ENCODE results near the gene PPFIBP1. TPM values are rescaled to one million over a fixed set of nuclear protein-coding genes. Genes with fewer than 3 reads are reported as not detected.

The PPFIBP1 gene
- total RNA-seq, 4 donors from 2014 or later = 15.3 to 52.9 (median 39.8) TPM

DNA sequence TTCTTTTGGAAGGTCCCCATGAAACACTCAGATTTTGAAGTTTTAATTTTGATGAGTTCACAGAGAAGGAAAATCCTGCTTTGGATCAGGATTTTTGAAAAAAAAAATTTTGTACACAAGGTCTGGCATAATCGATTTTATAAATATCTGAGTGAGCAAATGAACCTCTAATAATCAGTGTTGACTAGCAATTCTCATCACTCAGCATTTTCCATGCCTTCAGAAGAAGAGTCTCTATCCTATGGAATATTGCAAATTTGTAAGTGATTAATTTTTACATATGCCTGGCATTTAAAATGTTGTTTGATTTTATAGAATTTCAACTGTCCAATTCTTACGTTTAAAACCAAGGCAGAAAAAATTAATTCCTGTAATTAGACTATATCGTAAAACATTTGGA, 141.7 kb downstream of the PPFIBP1 start:
- peaks cover 0 to 35% (median 2%) of the 10 kb centered on the region in 4 donors for H3K36me3 ChIP-seq
- intact Hi-C loops (cut with DNase I; ENCODE audit: low total_unique reads) = no loop called here

DNA sequence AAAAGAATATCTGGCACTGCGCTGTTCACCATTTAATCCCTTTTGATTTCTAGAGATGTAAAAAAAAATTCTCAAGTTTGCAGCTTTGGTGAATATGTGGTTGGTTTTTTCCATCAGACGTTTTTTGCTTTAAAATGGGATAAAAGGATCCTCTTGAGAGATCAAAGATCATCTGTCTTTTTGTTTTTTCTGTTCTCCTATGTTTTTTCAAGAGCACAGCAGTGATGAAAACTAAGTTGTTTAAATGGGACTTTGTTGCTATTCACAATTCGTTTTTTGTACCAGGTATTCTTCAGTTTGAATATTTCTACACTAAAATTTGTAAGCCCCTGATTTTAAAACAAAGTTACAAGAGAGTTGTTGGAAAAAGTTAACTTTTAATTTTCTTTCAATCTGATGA, 142.5 kb downstream of the PPFIBP1 start:
- TF ChIP-seq POLR2AphosphoS5 (IDR thresholded peaks at IDR 0.05) (no peak), POLR2A (IDR thresholded peaks at IDR 0.05) (no peak), EP300 (IDR thresholded peaks at IDR 0.05; ENCODE audit: low read depth) (no peak)
- TF ChIP-seq, protein P1, sequence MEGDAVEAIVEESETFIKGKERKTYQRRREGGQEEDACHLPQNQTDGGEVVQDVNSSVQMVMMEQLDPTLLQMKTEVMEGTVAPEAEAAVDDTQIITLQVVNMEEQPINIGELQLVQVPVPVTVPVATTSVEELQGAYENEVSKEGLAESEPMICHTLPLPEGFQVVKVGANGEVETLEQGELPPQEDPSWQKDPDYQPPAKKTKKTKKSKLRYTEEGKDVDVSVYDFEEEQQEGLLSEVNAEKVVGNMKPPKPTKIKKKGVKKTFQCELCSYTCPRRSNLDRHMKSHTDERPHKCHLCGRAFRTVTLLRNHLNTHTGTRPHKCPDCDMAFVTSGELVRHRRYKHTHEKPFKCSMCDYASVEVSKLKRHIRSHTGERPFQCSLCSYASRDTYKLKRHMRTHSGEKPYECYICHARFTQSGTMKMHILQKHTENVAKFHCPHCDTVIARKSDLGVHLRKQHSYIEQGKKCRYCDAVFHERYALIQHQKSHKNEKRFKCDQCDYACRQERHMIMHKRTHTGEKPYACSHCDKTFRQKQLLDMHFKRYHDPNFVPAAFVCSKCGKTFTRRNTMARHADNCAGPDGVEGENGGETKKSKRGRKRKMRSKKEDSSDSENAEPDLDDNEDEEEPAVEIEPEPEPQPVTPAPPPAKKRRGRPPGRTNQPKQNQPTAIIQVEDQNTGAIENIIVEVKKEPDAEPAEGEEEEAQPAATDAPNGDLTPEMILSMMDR (IDR thresholded peaks at IDR 0.05) = no peak
- intact Hi-C loops (cut with DNase I; ENCODE audit: low total_unique reads) = no loop called here
- H3K4me3 ChIP-seq = no peak overlapping the region
- in situ Hi-C loops (cut with MboI; ENCODE audit: low pct_ligation_motif_present in 1 of 4, low pct_unique_long_range_greater_than_20kb in 1 of 4, low sequenced_read_pairs in 3 of 4) = loop anchor here in 1 of 4 donors (25.0 kb wide), 1 partner anchor 229 kb away; the partner anchor contains the start of gene SMCO2
- H3K36me3 ChIP-seq = peaks cover 0 to 35% (median 2%) of the 10 kb centered on the region in 4 donors
- DNase-seq = no peak
- H3K4me1 ChIP-seq = no peaks in the 10 kb centered on the region
- no peaks in the 10 kb centered on the region for H3K27me3 ChIP-seq
- H3K9me3 ChIP-seq = no peaks in the 10 kb centered on the region
- no peak overlapping the region for H3K27ac ChIP-seq
- whole genome bisulfite sequencing, 2 donors (ENCODE audit: low coverage in 1 of 2) = 53 to 65% methylated on average over 3 of the region's 3 CpGs

More for the DNA sequence above, 141.7 kb downstream of the PPFIBP1 start:
- no peak overlapping the region for H3K27ac ChIP-seq
- no peaks in the 10 kb centered on the region for H3K27me3 ChIP-seq
- no peaks in the 10 kb centered on the region for H3K4me1 ChIP-seq
- H3K9me3 ChIP-seq = no peaks in the 10 kb centered on the region
- in situ Hi-C loops (cut with MboI; ENCODE audit: low pct_ligation_motif_present in 1 of 4, low pct_unique_long_range_greater_than_20kb in 1 of 4, low sequenced_read_pairs in 3 of 4) = loop anchor here in 1 of 4 donors (25.0 kb wide), 1 partner anchor 228 kb away; the partner anchor contains the start of gene SMCO2
- no peak overlapping the region for H3K4me3 ChIP-seq
- no peak for DNase-seq
- no peak for TF ChIP-seq POLR2A (IDR thresholded peaks at IDR 0.05)
- TF ChIP-seq, protein P1 (IDR thresholded peaks at IDR 0.05) = no peak
- TF ChIP-seq POLR2AphosphoS5 (IDR thresholded peaks at IDR 0.05) = no peak
- no peak for TF ChIP-seq EP300 (IDR thresholded peaks at IDR 0.05; ENCODE audit: low read depth)
- 69 to 86% methylated on average over 3 of the region's 3 CpGs for WGBS, 2 donors (ENCODE audit: low coverage in 1 of 2)

DNA sequence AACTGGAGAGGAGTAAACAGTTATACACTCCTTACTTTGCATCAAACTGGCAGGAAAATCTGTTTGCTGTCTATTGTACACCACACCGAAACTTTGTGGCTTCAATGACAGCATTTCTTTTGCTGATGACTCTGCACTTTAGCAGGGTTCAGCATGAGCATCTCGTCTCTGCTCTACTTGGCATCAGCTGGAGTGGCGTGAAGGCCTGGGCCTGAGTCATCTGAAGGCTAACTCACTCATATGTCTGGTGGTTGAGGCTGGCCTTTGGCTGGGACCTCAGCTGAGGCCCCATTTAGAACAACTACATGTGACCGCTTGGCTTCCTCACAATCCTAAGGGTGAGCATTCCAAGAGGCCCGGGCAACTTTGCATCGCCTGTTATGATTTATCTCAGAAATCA, 143.5 kb downstream of the PPFIBP1 start:
- TF ChIP-seq, protein P1 (IDR thresholded peaks at IDR 0.05) = no peak
- TF ChIP-seq POLR2AphosphoS5 (IDR thresholded peaks at IDR 0.05) (no peak), POLR2A (IDR thresholded peaks at IDR 0.05) (no peak), EP300 (IDR thresholded peaks at IDR 0.05; ENCODE audit: low read depth) (no peak)
- intact Hi-C loops (cut with DNase I; ENCODE audit: low total_unique reads) = no loop called here
- no peak overlapping the region for H3K4me3 ChIP-seq
- in situ Hi-C loops (cut with MboI; ENCODE audit: low pct_ligation_motif_present in 1 of 4, low pct_unique_long_range_greater_than_20kb in 1 of 4, low sequenced_read_pairs in 3 of 4) = loop anchor here in 1 of 4 donors (25.0 kb wide), 1 partner anchor 230 kb away; the partner anchor contains the start of gene SMCO2
- no peaks in the 10 kb centered on the region for H3K4me1 ChIP-seq
- peaks cover 0 to 31% (median 2%) of the 10 kb centered on the region in 4 donors for H3K36me3 ChIP-seq
- WGBS, 2 donors (ENCODE audit: low coverage in 1 of 2) = 60 to 80% methylated on average over 1 to 6 of the region's 6 CpGs
- H3K27me3 ChIP-seq = no peaks in the 10 kb centered on the region
- no peak overlapping the region for H3K27ac ChIP-seq
- no peaks in the 10 kb centered on the region for H3K9me3 ChIP-seq
- no peak for DNase-seq

DNA sequence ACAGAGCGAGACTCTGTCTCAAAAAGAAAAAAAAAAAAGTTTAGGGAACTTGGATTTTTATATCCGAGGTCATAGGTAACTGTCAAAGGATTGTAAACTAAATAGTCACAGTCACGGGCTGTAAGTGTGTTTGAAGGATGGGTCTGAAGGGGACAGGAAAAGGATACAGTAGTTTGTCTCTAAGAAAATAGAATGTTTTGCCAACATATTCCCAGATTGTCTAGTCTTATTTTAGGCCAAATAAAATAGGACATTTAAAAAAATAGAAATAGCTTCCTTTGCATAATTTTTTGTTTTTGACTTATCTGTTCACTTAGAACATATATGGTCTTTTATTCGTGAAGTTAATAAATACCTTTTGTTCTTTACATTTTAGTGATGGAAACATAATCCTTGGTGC, 148.0 kb downstream of the PPFIBP1 start:
- in situ Hi-C loops (cut with MboI; ENCODE audit: low pct_ligation_motif_present in 1 of 4, low pct_unique_long_range_greater_than_20kb in 1 of 4, low sequenced_read_pairs in 3 of 4) (loop anchor here in 1 of 4 donors (25.0 kb wide), 1 partner anchor 235 kb away; the partner anchor contains the start of gene SMCO2), intact Hi-C loops (cut with DNase I; ENCODE audit: low total_unique reads) (no loop called here)
- no peaks in the 10 kb centered on the region for H3K9me3 ChIP-seq
- 68 to 85% methylated on average over 3 to 4 of the region's 4 CpGs for WGBS, 2 donors (ENCODE audit: low coverage in 1 of 2)
- no peaks in the 10 kb centered on the region for H3K4me1 ChIP-seq
- no peak overlapping the region for H3K4me3 ChIP-seq
- no peaks in the 10 kb centered on the region for H3K27me3 ChIP-seq
- TF ChIP-seq EP300 (IDR thresholded peaks at IDR 0.05; ENCODE audit: low read depth) = no peak
- no peak for TF ChIP-seq POLR2A (IDR thresholded peaks at IDR 0.05)
- TF ChIP-seq, protein P1 (IDR thresholded peaks at IDR 0.05) = no peak
- no peak for TF ChIP-seq POLR2AphosphoS5 (IDR thresholded peaks at IDR 0.05)
- H3K36me3 ChIP-seq = peaks cover 0 to 14% (median 0%) of the 10 kb centered on the region in 4 donors
- no peak overlapping the region for H3K27ac ChIP-seq
- DNase-seq = no peak
